ENCODE measurements around the gene PIK3R6. TPM values are rescaled to one million over a fixed set of nuclear protein-coding genes. Genes with fewer than 3 reads are reported as not detected.

Gene PIK3R6
- total RNA-seq, 1 donor = not detected

- TF ChIP-seq, protein P1, sequence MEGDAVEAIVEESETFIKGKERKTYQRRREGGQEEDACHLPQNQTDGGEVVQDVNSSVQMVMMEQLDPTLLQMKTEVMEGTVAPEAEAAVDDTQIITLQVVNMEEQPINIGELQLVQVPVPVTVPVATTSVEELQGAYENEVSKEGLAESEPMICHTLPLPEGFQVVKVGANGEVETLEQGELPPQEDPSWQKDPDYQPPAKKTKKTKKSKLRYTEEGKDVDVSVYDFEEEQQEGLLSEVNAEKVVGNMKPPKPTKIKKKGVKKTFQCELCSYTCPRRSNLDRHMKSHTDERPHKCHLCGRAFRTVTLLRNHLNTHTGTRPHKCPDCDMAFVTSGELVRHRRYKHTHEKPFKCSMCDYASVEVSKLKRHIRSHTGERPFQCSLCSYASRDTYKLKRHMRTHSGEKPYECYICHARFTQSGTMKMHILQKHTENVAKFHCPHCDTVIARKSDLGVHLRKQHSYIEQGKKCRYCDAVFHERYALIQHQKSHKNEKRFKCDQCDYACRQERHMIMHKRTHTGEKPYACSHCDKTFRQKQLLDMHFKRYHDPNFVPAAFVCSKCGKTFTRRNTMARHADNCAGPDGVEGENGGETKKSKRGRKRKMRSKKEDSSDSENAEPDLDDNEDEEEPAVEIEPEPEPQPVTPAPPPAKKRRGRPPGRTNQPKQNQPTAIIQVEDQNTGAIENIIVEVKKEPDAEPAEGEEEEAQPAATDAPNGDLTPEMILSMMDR (IDR thresholded peaks at IDR 0.05; ENCODE audit: insufficient read depth, low read length) = no peak
These were observed 32.7 kb upstream of the PIK3R6 start for GRCh38 chr17:8900207-8900606.

DNA sequence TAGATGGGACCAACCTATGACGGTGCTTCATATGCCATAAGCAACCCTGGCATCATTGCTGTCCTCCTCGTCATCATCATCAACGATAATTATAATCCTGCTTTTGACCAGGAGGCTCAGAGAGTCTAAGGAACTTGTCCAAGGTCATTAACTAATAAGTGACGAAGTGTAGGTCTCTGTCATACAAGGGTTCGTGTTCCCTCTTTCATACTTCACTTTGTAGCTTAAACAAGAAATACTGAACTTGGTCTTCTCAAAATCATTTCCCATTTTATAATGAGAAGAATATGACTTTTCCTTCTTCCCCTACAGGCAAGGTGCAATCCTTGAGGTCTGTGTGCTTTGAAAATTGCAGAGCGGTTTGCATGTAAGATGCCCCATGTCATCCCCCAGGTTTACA, 31.2 kb upstream of the PIK3R6 start:
- TF ChIP-seq, protein P1 (IDR thresholded peaks at IDR 0.05; ENCODE audit: insufficient read depth, low read length) = no peak
- no peak for DNase-seq (ENCODE audit: low read depth)
- no peak overlapping the region for H3K4me3 ChIP-seq (ENCODE audit: low read depth, low read length)

More at GRCh38 chr17:8900207-8900606, 32.7 kb upstream of the PIK3R6 start:
- H3K4me3 ChIP-seq (ENCODE audit: low read depth, low read length) = no peak overlapping the region
- DNase-seq (ENCODE audit: low read depth) = no peak

- no peak for DNase-seq (ENCODE audit: low read depth)
- TF ChIP-seq, protein P1 (IDR thresholded peaks at IDR 0.05; ENCODE audit: insufficient read depth, low read length) = no peak
- H3K4me3 ChIP-seq (ENCODE audit: low read depth, low read length) = no peak overlapping the region
These were observed 30.7 kb upstream of the PIK3R6 start for GRCh38 chr17:8898126-8898525.

DNA sequence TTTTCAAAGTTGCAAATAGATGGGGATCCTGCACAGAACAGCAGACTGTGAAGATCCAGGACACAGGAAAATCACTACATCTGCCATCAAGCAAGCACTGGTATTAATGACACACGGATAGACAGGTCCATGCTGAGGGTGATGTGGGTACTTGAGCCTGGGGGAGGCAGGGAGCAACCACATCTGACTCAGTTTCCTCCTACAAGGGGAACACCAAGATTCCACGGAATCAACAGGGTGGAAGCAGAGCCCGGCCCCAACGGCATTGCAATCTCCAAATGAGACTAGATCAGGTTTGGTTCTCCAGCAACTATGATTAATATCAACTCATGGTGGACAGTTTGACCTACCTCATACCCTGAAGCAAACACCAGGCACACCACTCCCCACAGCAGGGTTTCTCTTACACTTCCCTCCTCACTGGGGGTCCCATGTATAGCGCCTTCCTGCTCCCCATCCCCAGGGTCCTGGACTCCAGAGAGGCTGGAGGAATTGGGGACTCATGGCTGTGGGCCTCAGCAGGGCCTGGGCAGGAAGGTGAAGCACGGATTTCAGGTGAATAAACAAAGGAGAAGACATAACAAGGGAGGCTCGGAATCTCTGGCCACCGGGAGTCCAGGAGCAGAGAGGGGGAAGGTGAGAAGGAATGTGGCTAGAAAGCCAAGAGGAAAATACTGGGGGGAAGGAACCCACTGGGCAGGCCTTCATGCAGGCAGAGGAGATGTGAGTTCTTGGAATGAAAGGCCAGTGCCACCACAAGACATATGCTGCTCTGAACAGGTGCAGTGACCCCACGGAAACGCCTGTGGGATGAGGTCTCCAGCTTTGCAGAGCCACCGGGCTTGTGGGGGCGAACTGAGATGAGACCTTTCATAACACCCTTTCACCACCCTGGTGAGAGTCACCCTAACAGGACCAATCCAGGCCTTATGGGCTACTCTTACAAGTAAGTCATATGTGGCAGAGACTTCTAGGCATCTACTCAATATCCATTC, 29.5 kb upstream of the PIK3R6 start:
- TF ChIP-seq, protein P1 (IDR thresholded peaks at IDR 0.05; ENCODE audit: insufficient read depth, low read length) = no peak
- H3K4me3 ChIP-seq (ENCODE audit: low read depth, low read length) = no peak overlapping the region
- no peak for DNase-seq (ENCODE audit: low read depth)

- H3K4me3 ChIP-seq (ENCODE audit: low read depth, low read length) = no peak overlapping the region
- TF ChIP-seq, protein P1 (IDR thresholded peaks at IDR 0.05; ENCODE audit: insufficient read depth, low read length) = no peak
- no peak for DNase-seq (ENCODE audit: low read depth)
These were observed 28.6 kb upstream of the PIK3R6 start for GRCh38 chr17:8896087-8896486.

GRCh38 chr17:8894673-8895578, 27.5 kb upstream of the PIK3R6 start:
- DNase-seq (ENCODE audit: low read depth) = peak; percentile 76
- no peak overlapping the region for H3K4me3 ChIP-seq (ENCODE audit: low read depth, low read length)
- TF ChIP-seq, protein P1 (IDR thresholded peaks at IDR 0.05; ENCODE audit: insufficient read depth, low read length) = peak; percentile 85
